DOHH2 (cell line): ENCODE measurements around the gene CHMP6.

Experiments used
- H3F3A ChIP-seq: fragments of 200-600 bp; sonication (generic), shearing (Covaris generic); 2 replicates; pipeline ENCODE4 v1.6.0; 2016; ENCODE audit warnings: antibody characterized with exemption, mild to moderate bottlenecking; ENCODE audit not compliant: control insufficient read depth, insufficient read depth
- H3K27ac ChIP-seq: fragments of 200-600 bp; sonication (generic); 2 replicates; pipeline ENCODE4 v1.5.1; 2014; ENCODE audit warnings: low read depth, mild to moderate bottlenecking, low read length, moderate library complexity
- H3K27me3 ChIP-seq: fragments of 200-600 bp; sonication (generic); 2 replicates; pipeline ENCODE4 v1.6.1; 2014; ENCODE audit warnings: mild to moderate bottlenecking, low read length, mixed read lengths; ENCODE audit not compliant: control insufficient read depth
- H3K36me3 ChIP-seq: fragments of 200-600 bp; sonication (generic); 2 replicates; pipeline ENCODE4 v1.6.1; 2014; ENCODE audit warnings: mild to moderate bottlenecking, low read length, moderate library complexity, mixed read lengths; ENCODE audit not compliant: control insufficient read depth
- H3K4me1 ChIP-seq: fragments of 200-600 bp; sonication (generic); 2 replicates; pipeline ENCODE4 v1.6.1; 2014; ENCODE audit warnings: mild to moderate bottlenecking, low read length, mixed read lengths; ENCODE audit not compliant: control insufficient read depth
- H3K4me2 ChIP-seq: fragments of 200-600 bp; sonication (generic); 2 replicates; pipeline ENCODE4 v1.6.0; 2014; ENCODE audit warnings: mild to moderate bottlenecking, low read length, moderate library complexity
- H3K4me3 ChIP-seq: fragments of 200-600 bp; sonication (generic); 2 replicates; pipeline ENCODE4 v1.5.1; 2014; ENCODE audit warnings: mild to moderate bottlenecking, low read length, mixed read lengths
- H3K79me2 ChIP-seq: fragments of 200-600 bp; sonication (generic); 2 replicates; pipeline ENCODE4 v1.6.1; 2014; ENCODE audit warnings: mild to moderate bottlenecking, low read length, mixed read lengths; ENCODE audit not compliant: control insufficient read depth
- H3K9me2 ChIP-seq: fragments of 200-600 bp; sonication (generic); replicated peaks from 2 replicates; pipeline ENCODE4 v1.6.1; 2014; ENCODE audit warnings: mild to moderate bottlenecking, low read length, mixed read lengths; ENCODE audit not compliant: control insufficient read depth
- H3K9me3 ChIP-seq: fragments of 200-600 bp; sonication (generic); 2 replicates; pipeline ENCODE4 v1.6.1; 2014; ENCODE audit warnings: antibody characterized with exemption, low read length, mixed read lengths; ENCODE audit not compliant: control insufficient read depth, insufficient read depth
- H4K20me1 ChIP-seq: fragments of 200-600 bp; sonication (generic); 2 replicates; pipeline ENCODE4 v1.6.0; 2014; ENCODE audit warnings: low read depth, mild to moderate bottlenecking, antibody characterized with exemption, low read length, moderate library complexity; ENCODE audit not compliant: control insufficient read depth, insufficient read depth
- CTCF ChIP-seq: fragments of 200-600 bp; sonication (generic); IDR thresholded peaks from one replicate; pipeline ENCODE4 v1.5.1; 2014; ENCODE audit warnings: antibody characterized with exemption, mild to moderate bottlenecking, low read depth, low read length; ENCODE audit not compliant: poor library complexity, severe bottlenecking
- EZH2phosphoT487 ChIP-seq: fragments of 200-600 bp; sonication (generic); IDR thresholded peaks from 2 replicates; pipeline ENCODE4 v1.6.1; 2017; ENCODE audit warnings: borderline replicate concordance, mild to moderate bottlenecking, antibody characterized with exemption, low read length, moderate library complexity, mixed read lengths

CHMP6 gene

GRCh38 chr17:80968602-80969029 lies 23.0 kb upstream of the CHMP6 start:
- H3K36me3 ChIP-seq: no peaks in the 10 kb centered on the region
- H3K79me2 ChIP-seq: no peaks in the 10 kb centered on the region
- H3K27ac ChIP-seq: no peak overlapping the region
- H3F3A ChIP-seq: no peaks in the 10 kb centered on the region
- no peak overlapping the region for H3K4me3 ChIP-seq
- H3K9me3 ChIP-seq: no peaks in the 10 kb centered on the region
- H4K20me1 ChIP-seq: no peaks in the 10 kb centered on the region
- no peak overlapping the region for H3K4me2 ChIP-seq
- TF ChIP-seq CTCF: no peak
- no peak for TF ChIP-seq EZH2phosphoT487
- H3K9me2 ChIP-seq: no peaks in the 10 kb centered on the region
- peaks cover 14% of the 10 kb centered on the region for H3K4me1 ChIP-seq
- peaks cover 14% of the 10 kb centered on the region for H3K27me3 ChIP-seq

- H3K36me3 ChIP-seq: no peaks in the 10 kb centered on the region
- TF ChIP-seq EZH2phosphoT487 (no peak), CTCF (no peak)
- peaks cover 14% of the 10 kb centered on the region for H3K4me1 ChIP-seq
- no peaks in the 10 kb centered on the region for H4K20me1 ChIP-seq
- H3K27ac ChIP-seq: no peak overlapping the region
- H3K9me3 ChIP-seq: no peaks in the 10 kb centered on the region
- H3K27me3 ChIP-seq: peaks cover 14% of the 10 kb centered on the region
- H3K9me2 ChIP-seq: no peaks in the 10 kb centered on the region
- no peaks in the 10 kb centered on the region for H3F3A ChIP-seq
- peak overlapping the region; percentile 34; the same call in 1 of the 2 replicates for H3K4me3 ChIP-seq
- H3K4me2 ChIP-seq: peak overlapping the region; percentile 32
- H3K79me2 ChIP-seq: no peaks in the 10 kb centered on the region
Measured at GRCh38 chr17:80969030-80969673, 22.5 kb upstream of the CHMP6 start.

GRCh38 chr17:80969674-80970043 lies 22.0 kb upstream of the CHMP6 start:
- Histone ChIP-seq H3K4me1 (peaks cover 14% of the 10 kb centered on the region), H3K9me2 (no peaks in the 10 kb centered on the region), H3K9me3 (no peaks in the 10 kb centered on the region), H3K4me3 (peak overlapping the region; percentile 34; the same call in 1 of the 2 replicates), H3K36me3 (no peaks in the 10 kb centered on the region), H3K4me2 (peak overlapping the region; percentile 32), H3K27ac (no peak overlapping the region), H4K20me1 (no peaks in the 10 kb centered on the region), H3F3A (no peaks in the 10 kb centered on the region), H3K79me2 (no peaks in the 10 kb centered on the region), H3K27me3 (peaks cover 14% of the 10 kb centered on the region)
- TF ChIP-seq CTCF: no peak
- no peak for TF ChIP-seq EZH2phosphoT487
